H9 (cell line): Measurements from ENCODE around the gene PRELID2. TPM values are rescaled to one million over a fixed set of nuclear protein-coding genes. Genes with fewer than 3 reads are reported as not detected.

Experiments used
- DNase-seq: peaks from one replicate; pipeline ENCODE4 v3.0.0-alpha.2; 2017
- H2AFZ ChIP-seq: one replicate; pipeline ENCODE4 v1.6.1; 2013; ENCODE audit warnings: mild to moderate bottlenecking, low read length, control low read depth, moderate library complexity
- H2AK5ac ChIP-seq: 2 replicates; pipeline ENCODE4 v1.6.1; 2013; ENCODE audit warnings: low read length, control low read depth, mixed read lengths; ENCODE audit not compliant: insufficient read length
- H2BK120ac ChIP-seq: one replicate; pipeline ENCODE4 v1.6.1; 2013; ENCODE audit warnings: low read depth, mild to moderate bottlenecking, low read length, control low read depth, inconsistent platforms; ENCODE audit not compliant: poor library complexity, severe bottlenecking
- H2BK12ac ChIP-seq: 2 replicates; pipeline ENCODE4 v1.6.1; 2013; ENCODE audit warnings: low read length, control low read depth, mixed read lengths, low read depth; ENCODE audit not compliant: insufficient read length
- H2BK15ac ChIP-seq: 2 replicates; pipeline ENCODE4 v1.6.1; 2013; ENCODE audit warnings: low read depth, low read length, control low read depth
- H2BK20ac ChIP-seq: one replicate; pipeline ENCODE4 v1.6.1; 2013; ENCODE audit warnings: low read depth, mild to moderate bottlenecking, low read length, control low read depth, inconsistent platforms; ENCODE audit not compliant: poor library complexity, severe bottlenecking
- H2BK5ac ChIP-seq: 2 replicates; pipeline ENCODE4 v1.6.1; 2013; ENCODE audit warnings: low read length, control low read depth, mixed read lengths; ENCODE audit not compliant: insufficient read length
- H3K14ac ChIP-seq: 2 replicates; pipeline ENCODE4 v1.6.1; 2013; ENCODE audit warnings: low read length, control low read depth; ENCODE audit not compliant: insufficient read depth
- H3K18ac ChIP-seq: 2 replicates; pipeline ENCODE4 v1.6.1; 2013; ENCODE audit warnings: low read depth, mild to moderate bottlenecking, mixed read lengths, low read length, control low read depth; ENCODE audit not compliant: insufficient read length
- H3K23ac ChIP-seq: 2 replicates; pipeline ENCODE4 v1.6.1; 2013; ENCODE audit warnings: low read length, control low read depth, mixed read lengths, low read depth; ENCODE audit not compliant: insufficient read length
- H3K23me2 ChIP-seq: 2 replicates; pipeline ENCODE4 v1.6.1; 2013; ENCODE audit warnings: low read depth, mild to moderate bottlenecking, mixed read lengths, low read length, control low read depth; ENCODE audit not compliant: insufficient read length, poor library complexity, severe bottlenecking
- H3K27ac ChIP-seq: 2 replicates; pipeline ENCODE4 v1.5.1; 2013; ENCODE audit warnings: low read length, control low read depth, mixed read lengths, low read depth; ENCODE audit not compliant: insufficient read length
- H3K27me3 ChIP-seq: 2 replicates; pipeline ENCODE4 v1.6.1; 2013; ENCODE audit warnings: low read length, control low read depth, inconsistent platforms; ENCODE audit not compliant: insufficient read depth
- H3K4ac ChIP-seq: 2 replicates; pipeline ENCODE4 v1.6.1; 2013; ENCODE audit warnings: low read depth, mild to moderate bottlenecking, control low read depth, inconsistent platforms, low read length, moderate library complexity
- H3K4me1 ChIP-seq: 2 replicates; pipeline ENCODE4 v1.6.1; 2013; ENCODE audit warnings: low read length, control low read depth, inconsistent platforms; ENCODE audit not compliant: insufficient read depth
- H3K4me2 ChIP-seq: 2 replicates; pipeline ENCODE4 v1.6.1; 2013; ENCODE audit warnings: low read length, control low read depth, mixed read lengths; ENCODE audit not compliant: insufficient read length, insufficient read depth
- H3K56ac ChIP-seq: 2 replicates; pipeline ENCODE4 v1.6.1; 2013; ENCODE audit warnings: low read depth, mild to moderate bottlenecking, mixed read lengths, low read length, control low read depth; ENCODE audit not compliant: insufficient read length
- H3K79me1 ChIP-seq: 2 replicates; pipeline ENCODE4 v1.6.1; 2013; ENCODE audit warnings: low read depth, mild to moderate bottlenecking, moderate library complexity, low read length, control low read depth, inconsistent platforms; ENCODE audit not compliant: insufficient read depth, poor library complexity, severe bottlenecking
- H3K79me2 ChIP-seq: 2 replicates; pipeline ENCODE4 v1.6.1; 2013; ENCODE audit warnings: low read length, control low read depth, inconsistent platforms; ENCODE audit not compliant: insufficient read depth
- H3K9ac ChIP-seq: 2 replicates; pipeline ENCODE4 v1.6.1; 2013; ENCODE audit warnings: low read length, control low read depth, mixed read lengths; ENCODE audit not compliant: insufficient read length; ENCODE audit errors: extremely low read depth
- H3K9me3 ChIP-seq: one replicate; pipeline ENCODE4 v1.6.1; 2013; ENCODE audit warnings: low read depth, low read length, inconsistent platforms; ENCODE audit not compliant: control insufficient read depth
- H3T11ph ChIP-seq: one replicate; pipeline ENCODE4 v1.6.1; 2013; ENCODE audit warnings: mild to moderate bottlenecking, low read length, control low read depth, inconsistent platforms
- H4K20me1 ChIP-seq: one replicate; pipeline ENCODE4 v1.6.1; 2013; ENCODE audit not compliant: control insufficient read depth, insufficient read length, insufficient read depth
- H4K5ac ChIP-seq: 2 replicates; pipeline ENCODE4 v1.6.1; 2013; ENCODE audit warnings: low read depth, mild to moderate bottlenecking, mixed read lengths, low read length, control low read depth; ENCODE audit not compliant: insufficient read length
- H4K8ac ChIP-seq: replicated peaks from 2 replicates; pipeline ENCODE4 v1.6.1; 2013; ENCODE audit warnings: low read length, control low read depth, mixed read lengths, low read depth; ENCODE audit not compliant: insufficient read length
- H4K91ac ChIP-seq: 2 replicates; pipeline ENCODE4 v1.6.1; 2013; ENCODE audit warnings: low read depth, mild to moderate bottlenecking, moderate library complexity, mixed read lengths, low read length, control low read depth; ENCODE audit not compliant: insufficient read length
- H3K27ac Mint-ChIP-seq, 3 experiments: 2 replicates in 2 of 3; 3 replicates in 1 of 3; pipeline ENCODE4 v1.8.0; 2020 to 2021; ENCODE audit warnings: mixed read lengths in 3 of 3, mild to moderate bottlenecking in 1 of 3, moderate library complexity in 1 of 3
- H3K27me3 Mint-ChIP-seq: 2 replicates; pipeline ENCODE4 v1.8.0; 2021; ENCODE audit warnings: low read depth, mild to moderate bottlenecking, moderate library complexity, mixed read lengths
- H3K36me3 Mint-ChIP-seq, 3 experiments: 2 replicates in 2 of 3; 3 replicates in 1 of 3; pipeline ENCODE4 v1.8.0; 2020 to 2021; ENCODE audit warnings: low read depth in 3 of 3, mixed read lengths in 3 of 3; ENCODE audit not compliant: insufficient read depth in 1 of 3
- H3K4me1 Mint-ChIP-seq, 2 experiments: 2 replicates each; pipeline ENCODE4 v1.8.0; 2020; ENCODE audit warnings: mixed read lengths in 2 of 2
- H3K4me3 Mint-ChIP-seq, 2 experiments: 2 replicates in 1 of 2; 3 replicates in 1 of 2; pipeline ENCODE4 v1.8.0; 2020 to 2021; ENCODE audit warnings: mild to moderate bottlenecking in 2 of 2, mixed read lengths in 2 of 2, moderate library complexity in 1 of 2
- H3K9me3 Mint-ChIP-seq, 2 experiments: 2 replicates in 1 of 2; 3 replicates in 1 of 2; pipeline ENCODE4 v1.8.0; 2020; ENCODE audit warnings: mild to moderate bottlenecking in 2 of 2, mixed read lengths in 2 of 2, moderate library complexity in 1 of 2
- WGBS: extraction: QIAGEN DNeasy Blood & Tissue Kit; methylation state at CpG from one replicate; pipeline ENCODE4 v1.1.7; 2013; ENCODE audit warnings: missing lambda C conversion rate, low lambda C conversion rate, mixed read lengths; ENCODE audit not compliant: insufficient read length; ENCODE audit errors: extremely low coverage; 5-methylcytosine and 5-hydroxymethylcytosine counted together
- total RNA-seq: library from RNA; stranded (reverse); gene quantifications from 2 replicates; pipeline ENCODE4 v1.2.1, GENCODE V29; 2021
- TF ChIP-seq, protein P1 (sequence below): fragments of 200-600 bp; sonication (generic); conservative IDR thresholded peaks from 3 replicates; pipeline ENCODE4 v1.8.0; 2021; ENCODE audit warnings: antibody characterized with exemption, mild to moderate bottlenecking

The PRELID2 gene
- total RNA-seq, 1 experiment from 2014 or later = 13.2 TPM

DNA sequence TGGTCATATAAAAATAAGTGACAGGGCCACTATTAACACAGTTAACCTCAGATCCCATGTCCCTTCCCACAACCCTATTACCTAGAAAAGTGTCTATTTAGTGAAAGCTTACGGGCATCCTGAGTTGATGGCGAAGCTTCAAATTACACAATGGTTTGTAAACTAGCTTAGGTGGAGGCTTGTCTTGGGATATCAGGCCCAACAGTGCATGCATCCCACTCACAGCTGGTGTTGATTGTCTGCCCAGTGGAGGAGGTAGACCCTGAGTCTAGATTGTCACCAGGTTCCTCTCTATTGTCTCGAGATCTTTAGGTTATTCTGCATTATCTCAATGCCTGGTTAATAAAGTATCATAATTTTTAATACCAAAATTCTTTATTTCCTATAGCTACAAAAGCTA lies 30.4 kb downstream of the PRELID2 start:
- peaks cover 6 to 9% of the 10 kb centered on the region in 2 experiments; a peak in 3 of 4 replicates for H3K4me1 Mint-ChIP-seq
- Histone ChIP-seq H2BK5ac (no peak overlapping the region), H3K14ac (no peak overlapping the region), H2AK5ac (no peak overlapping the region), H3K4ac (no peak overlapping the region), H3T11ph (no peak overlapping the region), H2BK20ac (no peak overlapping the region), H4K91ac (no peak overlapping the region), H3K23me2 (no peaks in the 10 kb centered on the region), H4K5ac (no peak overlapping the region), H3K79me2 (no peaks in the 10 kb centered on the region), H3K4me2 (no peak overlapping the region), H3K79me1 (no peaks in the 10 kb centered on the region), H2BK120ac (no peak overlapping the region), H3K18ac (no peak overlapping the region), H3K9me3 (no peaks in the 10 kb centered on the region), H2AFZ (no peak overlapping the region), H2BK12ac (no peak overlapping the region), H3K4me1 (no peaks in the 10 kb centered on the region), H2BK15ac (no peak overlapping the region), H3K56ac (no peak overlapping the region), H3K27me3 (no peaks in the 10 kb centered on the region), H4K20me1 (no peaks in the 10 kb centered on the region), H3K23ac (no peak overlapping the region), H4K8ac (no peak overlapping the region), H3K27ac (no peak overlapping the region), H3K9ac (no peak overlapping the region)
- no peak overlapping the region for H3K27ac Mint-ChIP-seq
- WGBS = no CpG with 5 or more reads among the region's 3 CpGs
- no peaks in the 10 kb centered on the region for H3K9me3 Mint-ChIP-seq
- TF ChIP-seq, protein P1, sequence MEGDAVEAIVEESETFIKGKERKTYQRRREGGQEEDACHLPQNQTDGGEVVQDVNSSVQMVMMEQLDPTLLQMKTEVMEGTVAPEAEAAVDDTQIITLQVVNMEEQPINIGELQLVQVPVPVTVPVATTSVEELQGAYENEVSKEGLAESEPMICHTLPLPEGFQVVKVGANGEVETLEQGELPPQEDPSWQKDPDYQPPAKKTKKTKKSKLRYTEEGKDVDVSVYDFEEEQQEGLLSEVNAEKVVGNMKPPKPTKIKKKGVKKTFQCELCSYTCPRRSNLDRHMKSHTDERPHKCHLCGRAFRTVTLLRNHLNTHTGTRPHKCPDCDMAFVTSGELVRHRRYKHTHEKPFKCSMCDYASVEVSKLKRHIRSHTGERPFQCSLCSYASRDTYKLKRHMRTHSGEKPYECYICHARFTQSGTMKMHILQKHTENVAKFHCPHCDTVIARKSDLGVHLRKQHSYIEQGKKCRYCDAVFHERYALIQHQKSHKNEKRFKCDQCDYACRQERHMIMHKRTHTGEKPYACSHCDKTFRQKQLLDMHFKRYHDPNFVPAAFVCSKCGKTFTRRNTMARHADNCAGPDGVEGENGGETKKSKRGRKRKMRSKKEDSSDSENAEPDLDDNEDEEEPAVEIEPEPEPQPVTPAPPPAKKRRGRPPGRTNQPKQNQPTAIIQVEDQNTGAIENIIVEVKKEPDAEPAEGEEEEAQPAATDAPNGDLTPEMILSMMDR = no peak
- no peak overlapping the region for H3K4me3 Mint-ChIP-seq
- no peaks in the 10 kb centered on the region for H3K27me3 Mint-ChIP-seq
- H3K36me3 Mint-ChIP-seq = no peaks in the 10 kb centered on the region
- no peak for DNase-seq
